B cell (primary cell): ENCODE measurements around the gene HCN1. TPM values are rescaled to one million over a fixed set of nuclear protein-coding genes. Genes with fewer than 3 reads are reported as not detected.

Experiments
- ATAC-seq: fragments of 200-7000 bp; cut with Tn5 transposase; one replicate; pipeline ENCODE4 v1.10.0; 2021; ENCODE audit warnings: low read depth, mild to moderate bottlenecking, moderate number of reproducible peaks, moderate library complexity
- CTCF ChIA-PET: fragments of 350-600 bp; sonication (Branson Sonifier 250); formaldehyde crosslinking; loops from one replicate; lab custom pipeline; 2021; ENCODE audit warnings: antibody characterized with exemption, inconsistent platforms; lab: Charles Lee
- POLR2A ChIA-PET: fragments of 350-600 bp; sonication (Branson Sonifier 250); formaldehyde crosslinking; loops from one replicate; lab custom pipeline; 2021; ENCODE audit warnings: antibody characterized with exemption; lab: Charles Lee
- DNase-seq: peaks from one replicate; pipeline ENCODE4 v3.0.0; 2013
- H2AFZ ChIP-seq: 2 replicates; pipeline ENCODE4 v1.6.1; 2012; ENCODE audit warnings: mild to moderate bottlenecking, low read depth, low read length; ENCODE audit not compliant: insufficient read depth, poor library complexity, severe bottlenecking
- H3K27ac ChIP-seq, 2 donors: 1 replicate in 1 of 2; 2 replicates in 1 of 2; pipeline ENCODE4 v1.5.1; 2012 to 2013; ENCODE audit warnings: low read length in 2 of 2, mild to moderate bottlenecking in 2 of 2, moderate library complexity in 1 of 2
- H3K27me3 ChIP-seq, 4 experiments: fragments of 200-600 bp in 1 of 4; sonication (generic) in 1 of 4; replicated peaks in 1 of 4; 1 replicate in 2 of 4; 2 replicates in 2 of 4; pipeline versions ENCODE4 v1.6.1 to v1.7.0; 2013 to 2016; ENCODE audit warnings: low read length in 3 of 4, mild to moderate bottlenecking in 2 of 4, mixed read lengths in 1 of 4, moderate library complexity in 1 of 4; ENCODE audit not compliant: insufficient read depth in 4 of 4, control insufficient read depth in 3 of 4; ENCODE audit errors: control extremely low read depth in 1 of 4
- H3K36me3 ChIP-seq, 2 experiments: replicated peaks in 1 of 2; 1 replicate in 1 of 2; 2 replicates in 1 of 2; pipeline versions ENCODE4 v1.6.1 to v1.7.1; 2013; ENCODE audit warnings: low read length in 1 of 2; ENCODE audit not compliant: insufficient read depth in 2 of 2, control insufficient read depth in 1 of 2; ENCODE audit errors: control extremely low read depth in 1 of 2, extremely low read depth in 1 of 2
- H3K4me1 ChIP-seq, 2 donors: fragments of 200-600 bp in 1 of 2; sonication (generic) in 1 of 2; 1 replicate in 1 of 2; 2 replicates in 1 of 2; pipeline versions ENCODE4 v1.5.1 to v1.6.1; 2013 to 2017; ENCODE audit warnings: low read length in 2 of 2; ENCODE audit not compliant: control insufficient read depth in 2 of 2, insufficient read depth in 2 of 2
- H3K4me2 ChIP-seq: replicated peaks from 2 replicates; pipeline ENCODE3; 2012; ENCODE audit warnings: mild to moderate bottlenecking, low read depth, low read length; ENCODE audit not compliant: poor library complexity, severe bottlenecking
- H3K4me3 ChIP-seq, 5 experiments: fragments of 200-600 bp in 1 of 5; sonication (generic) in 1 of 5; 1 replicate in 3 of 5; 2 replicates in 2 of 5; pipeline versions ENCODE4 v1.5.1 to v1.7.0; 2011 to 2016; ENCODE audit warnings: low read length in 4 of 5, mild to moderate bottlenecking in 4 of 5, low read depth in 2 of 5, control low read depth in 1 of 5, moderate library complexity in 1 of 5; ENCODE audit not compliant: insufficient read depth in 1 of 5; ENCODE audit errors: control extremely low read depth in 1 of 5, extremely low read depth in 1 of 5
- H3K79me2 ChIP-seq: fragments of 200-600 bp; sonication (generic); one replicate; pipeline ENCODE4 v1.6.0; 2016; ENCODE audit warnings: low read length; ENCODE audit not compliant: control insufficient read depth, insufficient read depth
- H3K9ac ChIP-seq: fragments of 200-600 bp; sonication (generic); 2 replicates; pipeline ENCODE4 v1.6.1; 2017; ENCODE audit warnings: mild to moderate bottlenecking, low read length, moderate library complexity
- H3K9me3 ChIP-seq, 3 donors: one replicate each; pipeline versions ENCODE4 v1.6.1 to v1.7.1; 2013; ENCODE audit warnings: low read length in 2 of 3; ENCODE audit not compliant: control insufficient read depth in 2 of 3, insufficient read depth in 1 of 3; ENCODE audit errors: control extremely low read depth in 1 of 3
- H4K20me1 ChIP-seq: 2 replicates; pipeline ENCODE4 v1.6.0; 2012; ENCODE audit warnings: mild to moderate bottlenecking, low read length; ENCODE audit not compliant: insufficient read depth, control insufficient read depth, poor library complexity, severe bottlenecking
- H3K27ac Mint-ChIP-seq: one replicate; pipeline ENCODE4 v1.8.0; 2021; ENCODE audit warnings: mixed read lengths
- H3K27me3 Mint-ChIP-seq: one replicate; pipeline ENCODE4 v1.8.0; 2021; ENCODE audit warnings: mixed read lengths
- H3K4me1 Mint-ChIP-seq: one replicate; pipeline ENCODE4 v1.8.0; 2021; ENCODE audit warnings: mixed read lengths
- H3K4me3 Mint-ChIP-seq: one replicate; pipeline ENCODE4 v1.8.0; 2021; ENCODE audit warnings: mixed read lengths
- H3K9me3 Mint-ChIP-seq: one replicate; pipeline ENCODE4 v1.8.0; 2022; ENCODE audit warnings: mixed read lengths; ENCODE audit not compliant: insufficient read depth
- EZH2 ChIP-seq: IDR thresholded peaks from 2 replicates; pipeline ENCODE4 v1.6.1; 2012; ENCODE audit warnings: borderline replicate concordance, low read depth, mild to moderate bottlenecking, moderate library complexity, low read length; ENCODE audit not compliant: insufficient read depth, poor library complexity, severe bottlenecking
- WGBS: methylation state at CpG from one replicate; pipeline ENCODE4 v1.1.5; 2013; ENCODE audit warnings: missing lambda C conversion rate; ENCODE audit not compliant: insufficient coverage; 5-methylcytosine and 5-hydroxymethylcytosine counted together
- intact Hi-C: fragments of 100-400 bp; cut with micrococcal nuclease; formaldehyde crosslinking; loops from one replicate; pipeline ENCODE4 v1.10.0; 2022
- polyA plus RNA-seq: library from polyadenylated mRNA; depleted of rRNA; stranded (reverse); fragments of >200 nt; gene quantifications from 2 replicates; pipeline ENCODE4 v1.2.3, GENCODE V29; 2012
- total RNA-seq, 2 donors: library from RNA; stranded (reverse); fragments of 120-200 nt in 1 of 2; gene quantifications; 1 replicate in 1 of 2; 2 replicates in 1 of 2; pipeline versions ENCODE4 v1.2.3 to v1.2.4, GENCODE V29; 2013 to 2022
- TF ChIP-seq, protein P1 (sequence below): fragments of 200-600 bp; IDR thresholded peaks from one replicate; pipeline ENCODE4 v1.8.0; 2022; ENCODE audit warnings: antibody characterized with exemption, mild to moderate bottlenecking

HCN1 gene
- total and polyA plus RNA-seq, 2 donors (not counting 1 experiment from before 2014, with no cell fraction given), result not detected

DNA sequence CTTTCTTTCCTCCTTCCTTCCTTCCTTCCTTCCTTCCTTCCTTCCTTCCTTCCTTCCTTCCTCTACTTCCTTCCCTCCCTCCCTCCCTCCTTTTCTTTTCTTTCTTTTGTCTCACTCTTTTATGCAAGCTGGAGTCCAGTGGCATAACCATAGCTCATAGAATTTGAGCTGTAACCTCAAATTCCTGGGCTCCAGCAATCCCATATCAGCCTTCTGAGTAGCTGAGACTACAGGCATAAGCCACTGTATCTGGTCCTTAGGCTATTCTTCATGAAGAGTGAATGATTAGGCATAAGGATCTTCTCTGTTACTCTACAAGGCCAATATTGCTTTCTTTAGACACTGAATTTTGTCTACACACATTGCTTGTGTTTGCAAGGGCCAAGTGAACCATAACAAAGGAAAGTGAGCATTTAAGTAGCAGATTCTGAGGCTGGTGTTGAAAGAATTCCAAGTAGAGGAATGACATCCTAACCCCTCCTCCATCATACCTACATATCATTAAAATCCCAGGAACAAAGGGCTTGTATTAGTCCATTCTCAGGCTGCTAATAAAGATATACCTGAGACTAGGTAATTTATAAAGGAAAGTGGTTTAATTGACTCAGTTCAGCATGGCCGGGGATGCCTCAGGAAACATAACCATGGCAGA lies 293.2 kb downstream of the HCN1 start:
- peaks cover 0 to 3% (median 0%) of the 10 kb centered on the region in 3 donors for H3K9me3 ChIP-seq
- Mint-ChIP-seq H3K27ac (no peak overlapping the region), H3K9me3 (no peaks in the 10 kb centered on the region), H3K4me3 (no peak overlapping the region), H3K4me1 (no peaks in the 10 kb centered on the region), H3K27me3 (no peaks in the 10 kb centered on the region)
- H3K79me2 ChIP-seq, result no peaks in the 10 kb centered on the region
- no peak overlapping the region for H3K4me3 ChIP-seq
- H3K27ac ChIP-seq, result no peak overlapping the region
- DNase-seq (no peak), ATAC-seq (no peak)
- no peak overlapping the region for H3K4me2 ChIP-seq
- H2AFZ ChIP-seq, result no peak overlapping the region
- ChIA-PET CTCF (no interaction called here), POLR2A (no interaction called here)
- H3K9ac ChIP-seq, result no peak overlapping the region
- WGBS, result 100% methylated on average over 1 of the region's 1 CpG
- no peak for TF ChIP-seq EZH2
- TF ChIP-seq, protein P1, sequence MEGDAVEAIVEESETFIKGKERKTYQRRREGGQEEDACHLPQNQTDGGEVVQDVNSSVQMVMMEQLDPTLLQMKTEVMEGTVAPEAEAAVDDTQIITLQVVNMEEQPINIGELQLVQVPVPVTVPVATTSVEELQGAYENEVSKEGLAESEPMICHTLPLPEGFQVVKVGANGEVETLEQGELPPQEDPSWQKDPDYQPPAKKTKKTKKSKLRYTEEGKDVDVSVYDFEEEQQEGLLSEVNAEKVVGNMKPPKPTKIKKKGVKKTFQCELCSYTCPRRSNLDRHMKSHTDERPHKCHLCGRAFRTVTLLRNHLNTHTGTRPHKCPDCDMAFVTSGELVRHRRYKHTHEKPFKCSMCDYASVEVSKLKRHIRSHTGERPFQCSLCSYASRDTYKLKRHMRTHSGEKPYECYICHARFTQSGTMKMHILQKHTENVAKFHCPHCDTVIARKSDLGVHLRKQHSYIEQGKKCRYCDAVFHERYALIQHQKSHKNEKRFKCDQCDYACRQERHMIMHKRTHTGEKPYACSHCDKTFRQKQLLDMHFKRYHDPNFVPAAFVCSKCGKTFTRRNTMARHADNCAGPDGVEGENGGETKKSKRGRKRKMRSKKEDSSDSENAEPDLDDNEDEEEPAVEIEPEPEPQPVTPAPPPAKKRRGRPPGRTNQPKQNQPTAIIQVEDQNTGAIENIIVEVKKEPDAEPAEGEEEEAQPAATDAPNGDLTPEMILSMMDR, result no peak
- H3K36me3 ChIP-seq, result no peaks in the 10 kb centered on the region
- no peaks in the 10 kb centered on the region for H3K27me3 ChIP-seq
- no peaks in the 10 kb centered on the region for H4K20me1 ChIP-seq
- intact Hi-C loops, result no loop called here
- H3K4me1 ChIP-seq, result no peaks in the 10 kb centered on the region

DNA sequence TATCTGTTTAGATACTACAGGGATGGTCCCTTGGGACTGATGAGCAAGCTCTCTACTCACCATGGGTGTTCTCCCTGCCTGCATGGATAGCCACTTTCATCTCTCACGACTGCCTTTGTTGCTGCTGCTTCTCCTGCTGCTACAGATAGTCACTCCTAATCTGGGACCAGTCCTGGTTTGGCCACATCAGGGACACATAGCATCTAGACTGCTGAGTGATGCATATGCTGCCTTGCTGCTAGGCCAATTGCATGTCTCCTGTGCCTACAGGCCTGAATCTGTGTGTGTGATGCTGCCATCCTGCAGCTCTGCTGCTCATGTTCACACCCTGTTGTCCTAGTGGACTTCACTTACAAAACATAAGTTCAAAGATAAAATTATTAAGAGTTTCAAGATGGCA lies 297.1 kb downstream of the HCN1 start:
- H3K79me2 ChIP-seq, result no peaks in the 10 kb centered on the region
- no peaks in the 10 kb centered on the region for H3K27me3 ChIP-seq
- TF ChIP-seq, protein P1, result no peak
- TF ChIP-seq EZH2, result no peak
- DNase-seq (no peak), ATAC-seq (no peak)
- ChIA-PET CTCF (no interaction called here), POLR2A (no interaction called here)
- Mint-ChIP-seq H3K4me3 (no peak overlapping the region), H3K27ac (no peak overlapping the region), H3K27me3 (no peaks in the 10 kb centered on the region), H3K9me3 (peaks cover under 1% of the 10 kb centered on the region), H3K4me1 (no peaks in the 10 kb centered on the region)
- no peaks in the 10 kb centered on the region for H3K36me3 ChIP-seq
- no peak overlapping the region for H3K4me2 ChIP-seq
- H4K20me1 ChIP-seq, result no peaks in the 10 kb centered on the region
- H3K4me3 ChIP-seq, result no peak overlapping the region
- no peak overlapping the region for H2AFZ ChIP-seq
- intact Hi-C loops, result no loop called here
- 75% methylated on average over 1 of the region's 1 CpG for WGBS
- H3K9ac ChIP-seq, result no peak overlapping the region
- H3K4me1 ChIP-seq, result no peaks in the 10 kb centered on the region
- H3K27ac ChIP-seq, result no peak overlapping the region
- no peaks in the 10 kb centered on the region for H3K9me3 ChIP-seq
